HG03060 (cell line): ENCODE measurements around the gene ENTREP1.
"Not testable (repeated sequence)": the region's sequence is repeated elsewhere in the genome, so short reads cannot be mapped to it uniquely, and the experiment has no call there.

ENCODE experiments used
- ATAC-seq: cut with Tn5 transposase; IDR thresholded peaks from one replicate; pipeline ENCODE4 v1.9.1; 2021; ENCODE audit warnings: low read depth, moderate number of reproducible peaks; ENCODE audit not compliant: unreplicated experiment

ENTREP1 gene

DNA sequence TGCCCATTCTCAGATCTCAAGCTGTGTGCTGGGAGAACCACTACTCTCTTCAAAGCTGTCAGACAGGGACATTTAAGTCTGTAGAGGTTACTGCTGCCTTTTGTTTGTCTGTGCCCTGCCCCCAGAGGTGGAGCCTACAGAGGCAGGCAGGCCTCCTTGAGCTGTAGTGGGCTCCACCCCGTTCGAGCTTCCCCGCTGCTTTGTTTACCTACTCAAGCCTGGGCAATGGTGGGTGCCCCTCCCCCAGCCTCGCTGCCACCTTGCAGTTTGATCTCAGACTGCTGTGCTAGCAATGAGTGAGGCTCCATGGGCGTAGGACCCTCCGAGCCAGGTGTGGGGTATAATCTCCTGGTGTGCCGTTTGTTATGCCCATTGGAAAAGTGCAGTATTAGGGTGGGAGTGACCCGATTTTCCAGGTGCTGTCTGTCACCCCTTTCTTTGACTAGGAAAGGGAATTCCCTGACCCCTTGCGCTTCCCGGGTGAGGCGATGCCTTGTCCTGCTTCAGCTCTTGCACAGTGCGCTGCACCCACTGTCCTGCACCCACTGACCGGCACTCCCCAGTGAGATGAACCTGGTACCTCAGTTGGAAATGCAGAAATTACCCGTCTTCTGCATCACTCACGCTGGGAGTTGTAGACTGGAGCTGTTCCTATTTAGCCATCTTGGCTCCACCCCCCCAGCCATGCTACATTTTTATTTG is 115.4 kb downstream of the ENTREP1 start:
- ATAC-seq: not testable (repeated sequence)
